Inflammatory macrophage treated with lipopolysaccharide for 4 hours (primary cell): ENCODE results near the gene RYR3.
A peak's percentile ranks its signal among the peaks of the same experiment; 100 is the strongest.

Experiments used
- DNase-seq: peaks from one replicate; pipeline ENCODE4 v3.0.0-alpha.2; 2020

RYR3 gene

DNA sequence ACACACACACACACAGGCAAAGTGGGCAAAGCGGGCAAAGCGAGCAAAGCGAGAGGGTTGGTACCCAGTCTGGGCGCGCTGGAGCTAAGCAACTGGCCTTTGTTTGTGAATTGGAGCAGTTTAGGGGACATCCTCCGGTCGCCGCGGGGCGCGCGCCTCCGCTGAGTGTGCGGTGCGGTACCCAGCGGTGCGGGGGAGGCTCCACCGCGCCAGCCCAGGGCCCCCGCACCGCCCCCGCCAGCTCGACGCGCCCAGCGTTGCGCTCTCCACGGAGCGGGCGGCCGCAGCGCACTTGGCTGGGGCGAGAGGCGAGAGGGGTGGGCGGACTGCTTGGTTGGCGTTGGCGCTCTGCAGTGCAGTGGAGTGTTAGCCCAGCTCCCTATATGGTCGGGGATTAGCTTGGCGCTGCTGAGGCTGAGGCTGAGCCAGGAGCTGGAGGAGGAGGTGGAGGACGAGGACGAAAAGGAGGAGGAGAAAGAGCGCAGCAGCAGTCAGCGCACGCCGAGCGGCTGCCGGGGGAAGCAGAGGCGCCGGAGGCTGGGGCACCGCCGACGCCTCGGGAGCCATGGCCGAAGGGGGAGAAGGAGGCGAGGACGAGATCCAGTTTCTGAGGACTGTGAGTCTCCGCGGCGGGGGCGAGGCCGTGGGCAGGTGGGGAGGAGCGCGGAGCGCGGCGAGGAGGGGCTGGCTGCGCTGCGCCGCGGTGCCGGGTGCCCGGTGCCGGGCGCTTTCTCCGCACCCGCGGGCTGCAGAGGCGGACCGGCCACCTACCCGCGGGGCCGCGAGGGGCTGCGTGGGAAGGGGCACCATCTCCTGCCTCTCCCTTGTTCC, at the start of gene RYR3:
RYR3 (plus strand) TSS at position 487 of the 831 bp plus-strand sequence; CDS start at position 566, 79 bp downstream.
- no peak for DNase-seq

DNA sequence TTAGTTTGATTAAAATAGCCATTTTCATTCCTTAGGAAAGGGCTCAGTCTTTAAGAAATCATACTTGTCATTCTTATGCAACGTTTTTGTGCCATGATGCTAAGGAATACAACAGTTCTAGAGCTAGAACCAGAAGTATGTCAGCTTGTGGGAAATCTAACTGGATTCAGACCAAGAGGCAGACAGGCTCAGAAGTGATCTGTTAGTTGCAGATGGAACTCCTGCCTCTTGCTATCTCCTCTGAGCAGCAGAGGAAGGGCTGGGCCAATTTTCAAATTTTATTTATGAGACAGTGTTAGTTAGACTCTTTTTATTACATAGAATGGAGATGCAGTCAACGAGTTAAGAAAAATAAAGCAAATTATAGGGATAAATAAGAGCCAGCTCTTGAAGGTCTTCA, 48.5 kb upstream of the RYR3 start:
- no peak for DNase-seq

DNA sequence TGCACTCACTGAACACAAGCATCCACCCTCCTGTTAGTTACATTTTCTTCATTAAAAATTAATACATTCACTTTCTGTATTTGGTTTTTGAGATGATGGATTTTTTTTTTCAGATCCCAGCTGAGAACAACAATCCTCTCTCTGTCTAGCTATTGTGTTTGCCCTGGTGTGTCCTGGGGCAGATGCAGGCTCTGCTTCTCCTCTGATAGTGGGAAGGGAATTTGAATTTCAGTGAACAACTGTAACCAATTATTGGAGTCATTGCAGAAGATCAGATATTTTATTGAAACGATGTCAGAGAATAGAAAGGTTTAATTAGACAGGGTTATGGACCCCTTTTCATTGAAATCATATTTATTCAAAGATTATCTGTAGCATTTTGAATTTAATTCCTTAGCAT, 33.1 kb upstream of the RYR3 start:
- no peak for DNase-seq

DNA sequence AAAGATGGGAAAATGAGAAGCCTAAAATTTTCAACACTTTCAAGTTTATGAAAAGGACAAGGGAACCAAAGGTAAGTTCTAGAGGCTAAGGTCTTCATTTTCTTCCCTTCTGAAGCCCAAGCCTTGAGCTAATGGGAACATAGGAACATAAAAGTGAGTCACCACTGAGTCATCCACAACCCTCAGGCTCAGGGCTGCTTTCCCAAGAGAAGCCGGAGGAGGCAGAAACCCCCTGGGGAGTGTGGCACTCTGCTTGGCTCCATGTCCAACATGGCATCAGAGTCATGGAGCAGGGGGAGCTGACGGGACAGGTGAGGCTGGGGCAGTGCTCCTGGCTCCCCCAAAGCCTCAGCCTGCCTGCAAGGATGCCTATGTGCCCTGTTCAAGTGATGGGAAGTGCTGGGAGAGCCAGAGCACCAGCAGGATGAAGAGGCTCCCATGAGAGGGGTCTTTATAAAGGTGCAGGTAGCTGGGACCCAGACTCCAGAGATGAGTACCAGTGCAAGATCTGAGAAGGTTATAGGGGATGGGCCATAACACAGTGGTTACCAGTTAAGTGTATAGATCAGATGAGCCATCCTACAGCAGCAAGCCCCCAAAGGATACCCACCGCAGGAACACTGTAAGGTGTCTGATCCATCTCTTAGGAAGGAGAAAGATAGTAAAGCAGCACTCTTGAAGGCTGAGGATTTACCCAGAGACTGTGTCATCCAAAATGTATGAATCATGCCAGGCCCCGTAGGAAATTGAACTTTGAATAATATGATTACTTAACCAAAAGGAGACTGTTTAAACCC, 31.8 kb upstream of the RYR3 start:
- peak; percentile 77 for DNase-seq

DNA sequence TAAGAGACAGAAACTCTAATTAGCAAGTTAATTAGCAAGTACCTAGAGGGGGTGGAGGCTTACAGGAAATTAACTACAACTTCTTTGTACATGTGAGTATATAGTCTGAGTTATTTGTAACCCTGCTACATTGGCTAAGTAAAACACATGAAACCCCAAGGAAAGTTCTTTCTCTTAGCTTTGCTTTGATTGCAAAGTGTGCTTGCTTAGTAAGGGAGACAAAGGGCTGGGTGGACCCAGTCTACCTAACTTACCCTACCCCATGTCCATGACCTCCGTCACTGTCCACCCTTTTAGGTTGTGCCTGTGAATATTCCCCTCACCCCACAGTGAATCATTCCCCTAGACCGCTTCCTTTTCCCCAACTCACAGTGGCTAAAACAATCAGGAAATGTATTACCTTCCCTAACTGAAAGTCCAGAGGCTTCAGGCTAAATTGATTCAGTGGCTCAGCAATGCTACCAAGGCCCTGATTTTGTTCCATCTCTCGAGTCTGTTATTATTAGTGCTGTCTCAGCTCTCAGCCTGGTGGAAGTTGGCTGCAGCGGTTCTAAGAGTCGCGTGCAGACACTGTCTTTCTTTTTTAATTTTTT, 31.1 kb upstream of the RYR3 start:
- no peak for DNase-seq

DNA sequence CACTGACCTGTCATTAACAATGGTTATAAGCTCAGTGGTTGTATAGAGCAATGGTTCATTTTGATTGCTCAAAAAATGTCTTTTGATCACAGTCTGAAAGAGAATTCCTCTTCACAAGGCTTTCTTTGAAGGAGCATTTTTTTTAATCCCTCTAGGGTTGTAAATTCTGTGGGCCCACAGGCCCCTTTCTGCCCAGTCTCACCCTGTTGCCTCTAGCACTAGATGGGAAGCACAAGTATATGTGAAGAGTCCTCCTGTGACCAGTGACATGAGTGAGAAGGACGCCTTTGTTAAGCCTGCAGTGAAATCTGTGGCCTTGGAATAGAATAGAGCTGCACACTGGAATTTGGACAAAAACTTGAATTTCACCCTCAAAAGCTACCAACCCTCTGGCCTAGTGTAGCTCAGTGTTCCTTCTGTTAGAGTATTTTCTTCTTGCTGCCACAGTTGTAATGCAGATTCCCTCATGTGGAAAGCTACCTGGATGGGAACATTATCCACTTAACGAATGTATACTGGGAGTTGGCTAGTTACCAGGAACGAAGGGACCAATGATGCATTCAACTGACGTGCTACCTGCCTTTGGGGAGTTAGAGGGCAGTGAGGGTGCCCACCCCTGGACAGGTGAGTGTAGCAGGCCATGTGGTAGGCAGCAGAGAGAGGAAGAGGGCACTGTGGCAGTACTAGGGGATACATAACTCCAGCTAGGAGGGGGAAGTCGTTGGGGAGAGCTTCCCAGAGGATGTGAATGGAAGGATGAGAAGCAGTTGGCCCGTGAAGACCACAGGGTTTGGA, 28.3 kb upstream of the RYR3 start:
- no peak for DNase-seq

DNA sequence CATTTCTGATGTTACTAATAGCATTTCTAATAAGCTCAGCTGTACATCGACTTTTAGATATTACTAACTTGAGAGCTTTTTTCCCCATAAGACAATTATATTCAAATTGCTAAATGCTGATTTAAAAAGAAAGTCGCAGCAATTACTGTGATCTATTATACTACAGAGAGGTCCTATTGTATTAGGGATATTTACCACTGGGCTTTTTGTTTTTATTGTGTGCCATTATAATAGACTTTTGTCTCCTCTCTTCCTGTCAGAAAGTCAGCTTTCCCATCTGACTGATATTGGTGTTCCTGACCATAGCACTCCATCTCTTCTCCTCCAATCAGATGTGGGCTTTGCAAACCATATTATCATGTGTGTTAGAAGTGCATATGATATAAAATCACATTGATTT, 27.2 kb upstream of the RYR3 start:
- no peak for DNase-seq

DNA sequence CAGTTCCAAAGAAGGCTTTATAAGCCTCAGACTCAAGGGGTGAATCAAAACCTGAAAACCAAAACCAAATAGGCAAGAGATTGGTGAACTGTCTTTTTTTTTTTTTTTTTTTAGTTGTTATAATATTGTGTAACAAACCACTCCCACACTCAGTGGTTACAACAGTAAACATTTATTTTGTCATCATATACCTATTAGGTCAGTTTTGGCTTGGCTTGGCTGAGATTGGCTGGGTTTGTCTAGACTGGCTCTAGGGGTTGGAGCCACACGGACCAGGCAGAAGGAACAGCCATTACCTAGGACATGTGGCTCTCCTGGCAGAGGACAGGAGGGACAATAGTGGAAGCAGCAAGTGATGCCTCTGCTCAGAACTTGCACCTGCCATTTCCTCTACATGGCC, 26.4 kb upstream of the RYR3 start:
- peak; percentile 37 for DNase-seq

DNA sequence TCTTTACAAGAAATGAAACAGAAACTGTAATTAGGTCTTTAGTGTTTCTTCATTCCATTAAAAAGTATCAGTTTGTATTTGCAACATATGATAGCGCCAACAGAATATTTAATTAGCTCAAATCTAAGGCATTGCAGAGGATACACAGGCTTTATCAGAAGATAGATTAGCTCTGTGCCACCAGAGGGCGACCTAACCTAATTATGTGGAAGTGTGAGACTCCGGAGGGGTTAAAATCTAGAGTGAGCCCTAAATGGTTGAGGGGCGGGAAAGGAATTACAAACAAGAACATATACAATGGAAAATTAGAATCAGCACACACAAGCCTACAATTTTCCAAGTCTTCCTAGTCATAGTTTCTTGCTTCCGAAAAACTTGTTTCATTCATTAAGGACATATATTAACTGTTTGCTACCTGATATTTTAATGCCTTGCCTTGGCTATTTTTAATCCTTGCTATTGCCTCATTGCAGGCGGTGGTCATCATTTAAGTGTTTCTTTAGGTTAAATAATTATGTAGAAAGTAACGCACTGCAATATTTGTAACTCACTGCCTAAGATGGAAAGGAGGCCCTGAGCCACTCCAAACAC, 18.0 kb upstream of the RYR3 start:
- DNase-seq = peak; percentile 56

DNA sequence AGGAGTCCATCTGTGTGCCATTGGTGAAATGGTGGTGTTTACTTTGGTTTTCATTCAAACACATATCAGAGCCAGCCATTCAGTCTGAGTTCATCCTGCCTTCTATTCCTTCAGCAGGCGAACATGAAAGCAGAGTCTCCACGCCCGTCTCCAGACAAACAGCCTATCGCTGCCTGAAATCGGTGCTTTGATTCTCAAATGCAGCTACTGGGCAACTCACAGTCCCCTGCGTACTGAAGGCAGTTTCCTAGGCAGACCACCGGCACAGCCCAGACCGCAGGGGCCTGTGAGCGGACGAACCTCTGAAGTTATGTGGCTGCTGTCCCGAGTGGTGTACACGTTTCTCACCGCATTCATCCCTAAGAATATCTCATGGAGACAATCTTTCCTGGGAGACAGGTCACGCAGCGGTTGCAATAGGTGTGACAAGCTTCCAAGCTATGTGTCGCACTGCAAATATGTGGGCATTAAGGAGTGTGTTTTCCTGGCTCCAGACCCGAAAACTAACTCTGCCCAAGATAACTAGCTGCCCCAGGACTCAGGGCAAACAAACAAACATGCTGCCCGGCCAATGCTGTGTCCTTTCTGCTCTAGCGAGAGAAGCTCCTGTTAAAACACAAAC, 16.9 kb upstream of the RYR3 start:
- DNase-seq = no peak

DNA sequence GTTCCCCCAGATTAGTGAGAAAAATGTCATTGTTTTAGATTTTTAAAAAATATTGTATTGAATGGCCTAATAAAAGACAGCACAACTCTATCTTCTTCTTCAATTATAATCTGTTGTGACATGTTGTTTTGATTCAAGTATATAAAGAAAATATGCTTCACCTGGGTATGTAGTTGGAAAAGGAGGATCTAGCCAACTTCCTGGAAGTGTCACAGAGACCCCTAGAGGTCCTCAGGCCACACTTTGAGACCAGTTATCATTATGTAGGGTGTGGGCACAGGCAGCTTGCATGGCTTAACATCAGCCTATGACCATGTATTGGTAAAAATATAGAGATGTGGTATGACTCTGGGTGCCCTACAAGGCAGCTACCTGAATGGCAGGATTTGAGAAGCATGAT, 14.7 kb upstream of the RYR3 start:
- no peak for DNase-seq

DNA sequence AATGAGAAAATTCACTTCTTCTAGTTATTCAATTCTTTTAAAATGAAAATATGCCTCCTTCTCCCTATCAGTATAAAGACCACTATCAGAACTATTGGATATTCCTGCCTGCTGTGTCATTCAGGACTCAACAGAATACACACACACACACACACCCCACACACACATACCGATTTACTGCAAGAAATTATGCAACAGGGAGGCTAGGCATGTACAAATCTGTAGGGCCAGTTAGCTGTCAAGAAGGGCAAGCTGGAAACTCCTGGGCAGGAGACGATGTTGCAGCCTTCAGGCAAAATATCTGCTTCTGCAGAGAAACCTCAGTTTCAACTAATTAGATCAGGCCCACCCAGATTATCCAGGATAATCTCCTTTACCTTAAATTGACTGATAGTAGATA, 13.9 kb upstream of the RYR3 start:
- DNase-seq = no peak

DNA sequence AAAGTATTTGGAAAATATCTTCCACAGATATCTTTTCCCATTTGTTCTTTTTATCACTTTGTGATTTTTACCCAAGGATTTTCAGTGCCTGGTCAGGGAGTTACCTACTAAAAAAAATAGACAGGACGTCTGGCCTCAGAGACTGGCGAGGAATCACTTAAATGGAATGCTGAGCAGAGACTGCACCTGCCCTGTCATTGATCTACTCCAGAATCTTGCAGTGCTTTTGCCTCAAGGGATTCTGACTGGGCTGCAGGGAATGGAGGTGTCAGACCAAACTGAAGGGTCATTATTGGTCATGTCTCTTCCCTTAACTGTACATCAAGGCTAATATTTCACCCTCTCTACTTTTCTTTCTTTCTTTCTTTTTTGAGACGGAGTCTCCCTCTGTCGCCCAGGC, 12.1 kb upstream of the RYR3 start:
- no peak for DNase-seq

DNA sequence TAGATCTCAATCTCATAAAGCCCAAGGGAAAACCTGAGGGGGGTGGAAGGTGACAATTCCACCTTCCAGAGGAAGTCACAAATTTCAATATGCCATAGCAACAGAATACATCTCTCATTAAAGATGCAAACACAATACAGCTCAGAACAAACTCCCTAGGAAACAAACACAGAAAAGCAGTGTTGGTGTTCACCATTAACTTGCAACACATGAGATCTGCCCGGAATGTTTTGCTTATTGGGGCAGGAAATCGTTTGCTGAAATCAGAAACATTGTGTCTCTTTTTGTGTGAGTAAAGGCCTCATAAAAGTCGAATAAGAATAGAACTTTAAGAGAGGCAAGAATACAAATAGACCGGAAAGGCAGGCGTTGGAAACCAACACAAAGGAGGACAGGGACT, 5.8 kb upstream of the RYR3 start:
- DNase-seq = no peak

DNA sequence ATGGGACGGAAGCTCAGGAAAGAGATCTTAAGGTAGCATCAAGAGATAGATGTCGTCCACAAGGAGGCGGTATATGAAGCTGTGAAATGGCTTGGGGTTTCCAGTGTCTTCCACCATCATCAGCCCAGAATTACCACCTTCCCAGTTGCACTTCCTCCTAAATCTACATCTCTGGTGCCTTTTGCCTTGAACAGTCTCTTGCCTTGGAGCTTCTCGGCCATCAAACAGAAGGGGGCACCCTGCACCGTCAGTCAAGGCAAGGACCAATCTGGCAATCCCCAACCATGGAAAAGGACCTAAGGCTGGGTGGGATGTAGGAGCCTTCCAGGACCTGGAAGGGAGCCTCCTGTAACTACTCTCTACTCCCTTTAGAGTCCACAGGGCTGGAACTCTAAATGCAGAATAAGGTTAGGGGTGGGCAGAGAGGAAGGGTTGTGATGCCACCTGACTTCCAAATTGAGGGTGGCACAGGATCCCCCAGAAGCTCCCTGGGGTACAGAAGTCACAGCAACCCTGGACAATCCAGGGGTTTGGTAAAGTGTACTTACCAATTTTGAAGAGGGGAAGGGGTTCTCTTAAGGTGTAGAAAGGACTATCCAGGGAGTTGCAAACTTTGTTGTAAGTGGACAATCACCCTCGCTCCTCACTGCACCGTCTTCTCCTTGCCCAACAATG, 1.0 kb upstream of the RYR3 start:
- peak; percentile 17 for DNase-seq

DNA sequence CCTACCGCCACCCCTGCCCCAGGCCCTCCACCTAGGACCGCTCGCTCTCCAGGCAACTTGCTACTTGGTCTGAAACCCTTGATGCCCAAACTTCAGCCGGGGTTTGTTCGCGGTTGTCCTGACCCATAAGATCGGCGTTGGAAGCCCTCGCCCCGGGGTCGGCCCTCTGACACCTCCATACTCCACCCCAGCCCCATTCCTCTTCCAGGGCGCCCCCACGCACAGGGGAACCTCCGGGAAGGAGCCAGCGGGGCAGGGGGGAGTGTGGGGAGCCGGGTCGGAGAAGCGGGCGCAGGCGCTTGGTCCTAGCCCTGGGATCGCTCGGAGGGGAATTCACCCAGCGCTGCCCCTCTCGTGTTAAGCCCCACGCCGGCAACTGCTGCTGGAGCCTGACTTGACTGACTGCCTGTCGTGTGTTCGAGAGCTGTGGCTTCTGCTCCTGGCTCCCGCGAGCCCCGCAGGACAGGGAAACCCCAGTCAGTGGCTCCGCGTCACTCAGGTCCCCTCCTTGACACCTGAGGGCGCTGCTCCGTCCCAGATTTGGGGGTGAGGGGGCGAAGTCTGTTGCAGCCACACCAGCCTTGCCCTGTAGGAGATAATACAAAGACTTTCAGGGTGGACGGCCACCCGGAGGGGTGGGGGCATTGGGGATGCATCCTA, 675 bp downstream of the RYR3 start:
- no peak for DNase-seq

DNA sequence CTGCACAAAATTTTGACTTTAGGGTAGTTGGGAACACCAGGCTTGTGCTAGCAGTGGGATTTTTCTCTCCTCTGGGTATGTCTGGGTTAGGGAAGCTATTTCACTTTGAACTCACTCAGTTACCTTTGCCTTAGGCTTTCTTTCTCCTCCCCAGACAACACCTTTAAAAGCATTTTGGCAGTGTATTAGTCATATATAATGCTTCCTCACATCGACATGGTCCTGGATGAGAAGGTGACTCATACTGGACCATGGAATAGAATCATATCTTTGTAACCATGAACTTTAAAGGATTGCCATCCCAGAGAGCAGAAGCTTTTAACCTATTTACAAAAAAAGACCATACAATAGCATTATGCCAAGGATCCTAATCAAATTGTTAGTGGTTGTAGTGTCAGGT, 2.7 kb downstream of the RYR3 start:
- DNase-seq = no peak

DNA sequence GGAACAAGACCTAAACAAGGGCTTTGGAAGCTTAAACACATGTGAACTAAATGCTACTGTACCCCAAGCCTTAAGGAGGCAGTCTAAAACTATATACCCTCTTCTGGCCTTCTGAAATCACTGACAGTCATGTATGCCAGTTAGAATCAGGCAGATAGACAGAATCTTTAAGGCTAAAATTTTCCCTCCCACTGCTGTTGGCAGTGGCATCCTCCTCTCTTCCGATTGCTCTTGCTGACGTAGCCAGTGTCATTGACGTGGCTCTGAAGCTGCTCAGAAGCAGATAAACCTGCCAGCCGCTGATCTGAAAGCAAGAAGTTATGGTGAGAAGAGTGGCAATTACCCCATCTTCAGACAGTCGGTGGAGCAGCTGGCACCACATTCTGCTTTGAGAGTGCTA, 3.3 kb downstream of the RYR3 start:
- DNase-seq = no peak

DNA sequence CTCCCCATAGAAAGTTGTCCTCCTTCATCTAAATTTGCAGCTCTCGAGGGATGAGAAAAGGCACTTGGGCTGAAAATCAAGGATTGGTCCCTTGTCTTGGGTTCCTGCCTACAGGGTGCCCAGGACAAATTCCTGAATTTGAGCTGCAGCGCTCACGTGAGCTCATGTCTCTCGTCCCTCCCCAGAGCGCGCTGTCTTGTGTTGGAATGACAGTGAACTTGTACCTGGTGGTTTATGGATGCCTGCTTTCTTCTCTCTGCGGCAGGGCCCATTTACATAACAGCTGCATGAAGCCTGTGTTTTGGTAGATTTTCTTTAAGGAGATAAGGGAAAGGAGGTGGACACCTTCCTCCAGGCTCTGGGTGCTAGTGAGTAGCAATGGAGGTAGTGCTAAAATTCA, 4.3 kb downstream of the RYR3 start:
- DNase-seq = no peak

DNA sequence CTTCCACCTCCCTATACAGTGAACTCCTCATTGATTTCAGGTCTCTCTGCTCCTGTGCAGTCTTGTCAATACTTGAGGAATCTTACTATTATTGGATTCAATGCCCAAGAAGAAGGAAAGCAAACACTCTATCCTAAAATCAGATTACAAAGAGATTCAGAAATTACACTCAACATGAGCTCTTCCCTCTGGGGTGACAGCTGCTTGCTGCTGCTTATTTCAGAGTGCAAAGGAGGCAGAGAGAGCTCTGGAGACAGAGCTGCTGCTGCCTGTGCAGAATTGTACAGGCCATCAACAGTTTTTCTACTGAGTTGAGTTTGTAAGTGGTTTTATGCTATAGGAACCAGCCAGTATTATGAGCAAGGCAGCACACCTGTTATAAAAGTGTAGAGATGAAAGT, 7.1 kb downstream of the RYR3 start:
- no peak for DNase-seq

DNA sequence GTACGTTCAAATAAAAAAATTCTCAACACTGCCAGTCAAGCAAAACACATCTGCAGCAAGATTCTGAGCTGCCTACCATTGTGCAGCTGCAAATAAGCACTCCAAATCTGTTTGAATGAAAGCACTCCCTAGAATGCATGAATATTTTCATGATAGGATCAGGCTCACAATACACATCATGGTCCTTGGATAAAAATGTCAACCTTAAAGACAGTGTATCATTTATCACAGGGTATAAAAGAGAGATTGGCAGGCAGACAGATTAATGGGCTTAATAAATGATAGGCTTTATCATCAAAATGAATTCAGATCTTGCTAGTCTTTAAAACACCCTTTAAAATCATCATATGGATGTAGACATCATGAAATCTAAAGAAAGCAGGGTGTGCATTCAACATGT, 9.2 kb downstream of the RYR3 start:
- DNase-seq = no peak
